Activated naive CD4-positive, alpha-beta T cell treated with anti-CD3 and anti-CD28 coated beads, Interleukin-2, amount 10 ng/mL, durations not matched to agents 7 days and 5 days (primary cell): ENCODE data around the gene PTP4A2.

Experiments used
- CTCF ChIA-PET: fragments of 350-600 bp; sonication (Branson Sonifier 250); formaldehyde crosslinking; loops from one replicate; lab custom pipeline; 2021; ENCODE audit warnings: antibody characterized with exemption; lab: Charles Lee
- DNase-seq: peaks from one replicate; pipeline ENCODE4 v3.0.0-alpha.2; 2020
- H3K27ac Mint-ChIP-seq: one replicate; pipeline ENCODE4 v1.8.0; 2021; ENCODE audit warnings: mild to moderate bottlenecking, moderate library complexity, mixed read lengths
- H3K27me3 Mint-ChIP-seq: one replicate; pipeline ENCODE4 v1.8.0; 2021; ENCODE audit warnings: mild to moderate bottlenecking, mixed read lengths
- H3K36me3 Mint-ChIP-seq: one replicate; pipeline ENCODE4 v1.8.0; 2021; ENCODE audit warnings: mixed read lengths
- H3K4me1 Mint-ChIP-seq: one replicate; pipeline ENCODE4 v1.8.0; 2021; ENCODE audit warnings: mixed read lengths
- H3K4me3 Mint-ChIP-seq: one replicate; pipeline ENCODE4 v1.8.0; 2021; ENCODE audit warnings: mild to moderate bottlenecking, moderate library complexity, mixed read lengths
- H3K9me3 Mint-ChIP-seq: one replicate; pipeline ENCODE4 v1.8.0; 2021; ENCODE audit warnings: mixed read lengths

PTP4A2 gene

DNA sequence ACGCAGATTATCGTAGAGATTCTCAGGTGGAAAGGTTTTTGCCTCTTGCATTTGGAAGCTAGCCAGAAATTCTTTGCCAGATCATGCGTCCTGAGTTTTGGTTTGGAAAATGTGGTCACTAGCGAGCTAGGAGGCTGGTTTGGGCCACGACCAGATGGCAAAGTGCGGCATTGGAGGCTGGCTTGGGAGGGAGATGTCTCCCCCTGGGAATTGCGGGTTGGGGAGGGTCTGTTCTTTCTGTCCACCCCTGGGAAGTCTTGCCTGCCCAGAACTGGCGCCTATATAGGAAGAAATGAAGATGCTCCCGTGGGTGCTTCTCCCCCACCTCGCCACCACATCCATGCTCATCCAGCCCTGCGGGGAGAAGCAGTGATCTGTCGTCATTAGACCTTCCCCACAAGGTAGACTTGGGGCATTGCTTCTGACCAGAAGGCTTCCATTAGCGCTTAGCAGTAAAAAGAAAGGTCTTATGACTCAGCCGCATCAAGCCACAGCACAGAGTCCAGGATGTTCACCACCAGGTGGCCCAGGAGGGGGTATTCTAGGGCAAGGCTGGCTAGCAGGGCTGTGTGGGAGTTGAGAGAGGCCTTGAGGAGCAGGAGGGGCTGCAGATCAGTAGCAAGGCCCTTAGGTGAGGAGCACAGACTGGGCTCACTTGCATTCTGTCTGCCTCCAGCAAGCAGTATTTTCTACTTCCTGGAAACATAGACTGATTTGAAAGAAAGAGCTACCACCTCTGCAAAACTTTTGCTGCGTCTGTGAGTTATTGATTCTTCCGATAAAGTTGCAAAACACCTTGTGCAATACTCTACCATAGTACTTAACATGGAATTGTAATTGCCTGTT, 1.5 kb upstream of the PTP4A2 start:
- CTCF ChIA-PET = interaction anchor here (0.6 to 14.9 kb wide), 13 partner anchors 9 to 874 kb away, joined by 3 to 410 read pairs (median 5); partner anchors contain the start of gene SPOCD1
- Mint-ChIP-seq H3K27ac (peak overlapping the region; percentile 95), H3K4me3 (peak overlapping the region; percentile 57)

DNA sequence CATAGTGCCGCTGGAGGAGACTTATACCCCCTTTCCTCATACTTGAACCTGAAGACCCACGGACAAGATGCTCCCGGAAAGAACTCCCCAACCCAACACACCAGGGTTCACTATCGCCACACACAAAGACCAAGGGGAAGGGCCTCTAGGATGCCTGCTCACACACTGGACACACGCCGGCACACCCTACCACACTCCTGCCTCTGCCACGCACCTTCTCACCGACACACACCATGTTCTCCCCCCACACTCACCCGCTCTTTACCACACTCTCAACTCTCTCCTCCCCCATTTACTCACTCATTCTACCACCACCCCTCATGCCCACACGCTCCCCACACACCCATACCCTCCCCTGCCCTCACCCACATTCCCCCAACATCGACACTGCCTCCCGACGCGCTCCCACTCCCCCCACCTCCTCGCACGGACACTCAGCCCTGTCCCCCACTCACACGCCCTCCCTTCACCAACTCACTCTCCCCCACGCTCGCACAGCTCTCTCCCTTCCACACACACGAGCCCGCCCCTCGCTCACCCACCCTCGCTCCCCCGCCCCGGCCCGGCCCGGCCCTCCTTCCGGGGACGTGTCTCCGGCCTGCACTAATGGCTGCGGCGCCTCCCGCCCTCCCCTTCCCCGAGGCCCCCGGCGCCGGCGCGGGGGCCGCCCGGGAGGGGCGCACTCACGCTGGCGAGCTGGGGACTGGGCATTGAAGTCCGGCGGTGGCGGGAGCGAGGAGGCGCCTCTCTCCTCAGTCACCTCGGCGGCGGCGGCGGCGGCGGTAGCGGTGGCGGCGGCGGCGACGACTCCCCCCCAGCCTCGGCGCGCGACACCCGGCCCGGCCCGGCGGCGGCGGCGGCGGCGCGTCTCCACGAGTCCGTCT, 626 bp downstream of the PTP4A2 start:
- Mint-ChIP-seq H3K27me3 (no peaks in the 10 kb centered on the region), H3K4me1 (peaks cover 81% of the 10 kb centered on the region), H3K4me3 (peak overlapping the region; percentile 92), H3K27ac (peak overlapping the region; percentile 95), H3K9me3 (no peaks in the 10 kb centered on the region), H3K36me3 (peaks cover 25% of the 10 kb centered on the region)
- CTCF ChIA-PET = interaction anchor here (0.8 to 14.9 kb wide), 3 partner anchors 11 to 121 kb away, joined by 3 to 410 read pairs (median 6); partner anchors contain the start of gene SPOCD1
- peak; percentile 86 for DNase-seq

More for the DNA sequence above, 1.5 kb upstream of the PTP4A2 start:
- DNase-seq = peak; percentile 88
- Mint-ChIP-seq H3K36me3 (peaks cover 22% of the 10 kb centered on the region), H3K27me3 (no peaks in the 10 kb centered on the region), H3K4me1 (peaks cover 79% of the 10 kb centered on the region), H3K9me3 (no peaks in the 10 kb centered on the region)

DNA sequence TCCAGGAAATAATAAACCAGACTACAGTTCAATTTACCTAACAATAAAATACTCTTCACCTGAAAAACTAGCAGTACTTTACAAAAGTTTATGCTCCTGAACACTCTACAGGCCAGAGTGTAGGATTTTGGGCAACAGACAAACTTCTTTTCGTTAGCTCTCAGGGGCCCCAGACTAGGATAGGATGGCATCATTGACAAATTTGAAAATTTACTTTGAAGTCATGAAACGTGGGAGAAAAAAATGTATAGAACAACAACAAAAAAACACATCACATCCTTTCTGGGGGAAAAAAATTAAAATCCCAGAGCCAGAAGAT, 1.2 kb downstream of the PTP4A2 start:
- no peak for DNase-seq
- H3K9me3 Mint-ChIP-seq = no peaks in the 10 kb centered on the region
- peaks cover 81% of the 10 kb centered on the region for H3K4me1 Mint-ChIP-seq
- peak overlapping the region; percentile 95 for H3K27ac Mint-ChIP-seq
- no peaks in the 10 kb centered on the region for H3K27me3 Mint-ChIP-seq
- CTCF ChIA-PET = interaction anchor here (14.9 kb wide), 1 partner anchor 22 kb away, joined by 410 read pairs; no protein-coding TSS in a partner anchor
- H3K36me3 Mint-ChIP-seq = peaks cover 25% of the 10 kb centered on the region
- H3K4me3 Mint-ChIP-seq = peak overlapping the region; percentile 92

DNA sequence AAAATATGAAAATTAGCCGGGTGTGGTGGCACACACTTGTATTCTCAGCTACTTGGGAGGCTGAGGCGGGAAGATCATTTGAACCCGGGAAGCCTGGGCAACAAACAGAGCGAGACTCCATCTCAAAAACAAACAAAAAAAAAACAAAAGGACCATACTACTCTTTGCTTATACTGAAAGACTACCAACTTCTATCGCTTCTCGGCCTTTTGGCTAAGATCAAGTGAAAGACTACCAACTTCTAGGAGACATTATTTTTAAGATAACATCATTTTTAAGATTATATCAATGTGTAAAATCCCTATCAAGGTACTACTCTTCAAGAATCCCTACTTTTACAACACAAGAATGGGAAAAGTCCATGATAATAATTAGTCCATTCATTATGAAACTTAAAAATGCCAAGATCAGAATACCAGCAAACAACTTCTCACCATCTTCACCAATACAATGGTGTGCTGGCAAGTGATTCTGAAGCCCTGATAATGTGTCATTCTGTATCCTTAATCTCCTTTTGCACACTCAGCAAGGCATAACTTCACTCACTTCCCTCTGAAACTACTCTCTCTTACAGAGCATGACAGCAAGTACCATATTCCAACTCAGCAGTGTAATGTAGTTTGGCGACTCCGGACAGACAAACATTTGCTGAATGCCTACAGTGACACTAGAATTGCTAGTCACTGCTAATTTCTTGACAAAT, 1.7 kb downstream of the PTP4A2 start:
- Mint-ChIP-seq H3K4me3 (peak overlapping the region; percentile 92), H3K36me3 (peaks cover 30% of the 10 kb centered on the region), H3K27ac (peak overlapping the region; percentile 95), H3K9me3 (no peaks in the 10 kb centered on the region), H3K4me1 (peaks cover 81% of the 10 kb centered on the region), H3K27me3 (no peaks in the 10 kb centered on the region)
- DNase-seq = no peak
- CTCF ChIA-PET = interaction anchor here (1.9 to 14.9 kb wide), 2 partner anchors 11 to 22 kb away, joined by 5 to 410 read pairs; no protein-coding TSS in a partner anchor

DNA sequence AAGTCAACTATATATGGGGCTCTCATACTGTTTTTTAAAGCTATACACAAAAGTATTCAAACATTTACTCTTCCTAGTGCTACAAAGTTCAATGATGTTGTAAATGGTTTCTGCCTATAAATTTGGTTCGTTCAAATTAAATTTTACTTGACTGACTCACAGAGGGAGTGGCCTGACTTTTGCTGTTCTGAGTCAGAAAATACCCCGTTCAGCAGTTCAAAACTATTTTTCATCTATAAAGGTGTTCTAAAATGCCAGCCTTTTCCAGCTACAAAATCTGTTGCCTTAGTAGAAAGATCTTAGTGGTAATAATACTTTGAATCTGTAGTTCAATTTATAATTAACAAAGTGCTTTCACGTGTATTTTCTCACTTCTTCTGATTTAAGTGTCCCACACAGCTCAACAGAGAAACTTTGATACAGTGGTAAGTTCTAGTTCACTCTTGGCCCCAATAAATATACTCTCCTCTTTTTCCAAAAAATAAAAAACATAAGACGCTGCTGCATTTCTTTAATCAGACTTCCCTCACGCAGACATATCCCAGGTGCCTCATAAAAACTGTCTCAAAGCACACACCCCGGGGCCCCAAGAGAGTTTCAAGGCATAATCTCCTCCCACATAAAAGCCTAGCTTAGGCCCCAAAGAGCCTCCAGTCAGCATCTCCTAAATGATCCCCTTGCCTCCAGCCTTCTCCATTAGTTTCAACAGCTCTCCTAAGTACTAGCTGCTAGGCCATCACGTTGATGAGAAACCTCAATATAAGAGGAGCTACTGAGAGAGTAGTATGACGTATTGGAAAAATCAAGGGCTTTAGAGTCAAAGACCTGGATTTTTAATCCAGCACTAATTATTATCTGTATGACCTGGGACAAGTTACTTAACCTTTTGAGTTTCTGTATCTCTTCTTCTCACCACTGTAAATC, 3.2 kb downstream of the PTP4A2 start:
- Mint-ChIP-seq H3K27me3 (no peaks in the 10 kb centered on the region), H3K9me3 (no peaks in the 10 kb centered on the region), H3K36me3 (peaks cover 38% of the 10 kb centered on the region), H3K4me3 (peak overlapping the region; percentile 92), H3K27ac (peak overlapping the region; percentile 95), H3K4me1 (peaks cover 82% of the 10 kb centered on the region)
- CTCF ChIA-PET = interaction anchor here (0.7 to 14.9 kb wide), 6 partner anchors 9 to 49 kb away, joined by 3 to 410 read pairs (median 4); no protein-coding TSS in a partner anchor
- DNase-seq = no peak

DNA sequence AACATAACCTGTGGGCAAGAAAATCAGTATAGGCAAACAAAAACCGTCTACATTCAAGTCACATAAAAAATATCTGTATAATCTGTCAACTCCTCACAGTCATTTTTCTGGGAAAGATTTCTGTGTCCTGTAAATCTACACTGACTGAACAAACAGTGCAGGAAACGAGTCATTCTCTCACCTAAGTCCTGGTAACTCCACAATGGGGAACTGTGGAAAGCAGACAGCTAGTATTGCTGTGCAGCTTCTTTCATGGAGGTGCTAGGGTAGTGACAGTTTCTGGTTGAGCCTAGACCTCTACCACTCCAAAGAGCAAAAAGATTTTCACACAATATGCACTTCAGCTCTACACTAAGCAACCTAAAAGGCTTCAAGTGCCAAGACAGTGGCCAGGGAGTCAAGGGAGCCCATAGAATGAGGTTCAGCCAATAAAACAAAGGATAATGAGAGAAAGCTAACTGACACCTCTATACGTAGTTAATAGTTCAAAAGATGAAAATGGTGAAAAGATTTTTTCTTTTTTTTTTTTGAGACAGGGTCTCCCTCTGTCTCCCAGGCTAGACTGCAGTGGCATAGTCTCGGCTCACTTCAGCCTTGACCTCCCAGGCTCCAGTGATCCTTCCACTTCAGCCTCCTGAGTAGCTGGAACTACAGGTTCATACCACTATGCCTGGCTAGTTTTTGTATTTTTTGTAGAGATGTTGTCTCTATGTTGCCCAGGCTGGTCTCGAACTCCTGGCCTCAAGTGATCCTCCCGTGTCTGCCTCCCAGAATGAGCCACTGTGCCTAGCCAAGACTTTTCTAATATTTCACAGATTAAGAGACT, 5.5 kb downstream of the PTP4A2 start:
- H3K36me3 Mint-ChIP-seq = peaks cover 47% of the 10 kb centered on the region

DNA sequence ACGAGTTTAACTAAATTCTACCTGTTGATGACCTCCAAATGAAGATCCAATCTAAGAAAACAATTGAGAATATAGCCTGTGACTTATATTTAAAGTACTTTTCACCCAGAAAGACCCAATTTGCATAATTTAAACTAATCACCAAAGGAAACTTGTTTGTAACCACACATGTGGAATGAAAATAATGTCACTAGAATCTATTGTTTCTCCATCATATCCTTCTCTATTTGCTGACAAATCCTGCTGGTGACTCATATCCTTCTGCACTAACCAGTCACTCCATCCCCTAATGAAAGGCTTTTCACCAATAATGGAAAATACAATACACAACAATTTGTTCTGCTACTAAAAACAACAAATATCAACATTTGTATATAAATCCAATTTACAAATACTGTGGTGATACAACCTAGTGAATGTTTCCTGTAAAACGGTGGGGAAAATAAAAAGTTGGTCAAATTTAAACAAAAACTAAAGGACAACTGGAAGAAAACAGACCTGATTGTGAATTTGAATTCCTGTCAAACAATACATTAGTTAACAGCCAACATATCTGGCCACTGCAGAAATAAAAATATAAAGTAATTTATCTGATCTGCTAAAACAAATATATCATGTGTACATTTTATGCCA, 6.5 kb downstream of the PTP4A2 start:
- H3K27me3 Mint-ChIP-seq = no peaks in the 10 kb centered on the region
- H3K27ac Mint-ChIP-seq = peak overlapping the region; percentile 87
- no peaks in the 10 kb centered on the region for H3K9me3 Mint-ChIP-seq
- no peak for DNase-seq
- peaks cover 94% of the 10 kb centered on the region for H3K4me1 Mint-ChIP-seq
- H3K4me3 Mint-ChIP-seq = peak overlapping the region; percentile 39
- H3K36me3 Mint-ChIP-seq = peaks cover 44% of the 10 kb centered on the region
- CTCF ChIA-PET = interaction anchor here (1.0 to 1.4 kb wide), 2 partner anchors 8 to 32 kb away, joined by 3 to 4 read pairs; no protein-coding TSS in a partner anchor

More for the DNA sequence above, 5.5 kb downstream of the PTP4A2 start:
- H3K4me3 Mint-ChIP-seq = peak overlapping the region; percentile 58
- DNase-seq = no peak
- peak overlapping the region; percentile 87 for H3K27ac Mint-ChIP-seq
- peaks cover 85% of the 10 kb centered on the region for H3K4me1 Mint-ChIP-seq
- CTCF ChIA-PET = interaction anchor here (1.0 to 14.9 kb wide), 3 partner anchors 8 to 26 kb away, joined by 3 to 410 read pairs (median 21); no protein-coding TSS in a partner anchor
- no peaks in the 10 kb centered on the region for H3K27me3 Mint-ChIP-seq
- H3K9me3 Mint-ChIP-seq = no peaks in the 10 kb centered on the region

DNA sequence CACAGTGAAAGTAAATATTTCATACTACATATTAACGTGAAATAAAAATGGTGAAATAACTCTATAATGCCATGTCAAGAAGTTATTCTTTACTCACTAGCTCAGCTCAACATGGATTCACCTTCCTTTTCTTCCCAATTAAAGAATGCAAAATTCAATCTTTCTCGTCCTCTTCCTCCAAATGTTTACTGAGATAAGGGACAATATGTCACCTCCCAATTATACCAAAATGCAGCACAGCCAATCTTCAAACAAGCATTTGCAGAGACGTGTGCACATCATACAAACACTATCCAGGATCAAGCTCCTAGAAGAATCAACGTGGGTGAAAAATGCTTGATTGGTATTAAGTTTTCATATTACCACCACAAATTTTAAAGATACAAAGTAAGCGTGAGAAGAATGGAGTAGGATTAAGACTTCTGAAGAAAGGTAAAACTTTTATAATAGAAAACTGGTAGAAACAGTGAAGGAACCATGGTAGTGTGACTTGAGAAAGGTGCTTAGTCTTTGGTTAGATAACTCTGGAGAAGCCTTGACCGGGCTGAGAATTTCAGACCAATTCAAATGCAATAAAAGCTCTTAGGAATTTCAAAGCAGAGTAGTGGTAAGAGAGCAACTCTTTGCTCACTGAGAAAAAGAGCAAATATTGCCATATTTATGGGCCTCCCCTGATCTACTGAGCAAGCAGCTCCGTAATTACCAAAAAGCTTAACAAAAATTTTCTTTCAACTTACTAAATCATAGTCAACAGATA, 7.2 kb downstream of the PTP4A2 start:
- DNase-seq = no peak
- H3K4me1 Mint-ChIP-seq = peaks cover 94% of the 10 kb centered on the region
- H3K4me3 Mint-ChIP-seq = peak overlapping the region; percentile 39
- H3K27me3 Mint-ChIP-seq = no peaks in the 10 kb centered on the region
- H3K36me3 Mint-ChIP-seq = peaks cover 42% of the 10 kb centered on the region
- no peaks in the 10 kb centered on the region for H3K9me3 Mint-ChIP-seq
- peak overlapping the region; percentile 87 for H3K27ac Mint-ChIP-seq
- CTCF ChIA-PET = interaction anchor here (1.0 to 1.4 kb wide), 3 partner anchors 9 to 32 kb away, joined by 3 to 5 read pairs (median 4); no protein-coding TSS in a partner anchor

DNA sequence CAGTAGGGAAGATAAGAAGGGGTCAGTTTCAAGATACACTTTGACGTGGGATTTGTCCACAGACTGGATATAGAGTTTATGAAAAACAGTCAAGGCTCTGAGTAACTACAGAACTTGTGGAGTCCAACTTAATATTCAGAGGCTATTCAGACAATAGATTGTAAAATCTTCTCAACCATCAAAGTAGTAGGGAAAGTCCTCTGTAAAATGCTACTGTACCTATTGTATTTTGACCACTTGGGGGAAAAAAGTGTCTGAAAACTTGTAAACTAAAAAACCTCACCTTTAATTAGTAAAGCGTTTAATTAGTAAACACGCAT, 10.5 kb downstream of the PTP4A2 start:
- CTCF ChIA-PET = interaction anchor here (1.0 to 2.2 kb wide), 4 partner anchors 13 to 36 kb away, joined by 3 to 11 read pairs (median 5); no protein-coding TSS in a partner anchor
- H3K36me3 Mint-ChIP-seq = peaks cover 48% of the 10 kb centered on the region
- H3K27ac Mint-ChIP-seq = peak overlapping the region; percentile 76
- DNase-seq = no peak
- H3K4me3 Mint-ChIP-seq = peak overlapping the region; percentile 40
- no peaks in the 10 kb centered on the region for H3K27me3 Mint-ChIP-seq
- H3K4me1 Mint-ChIP-seq = peaks cover 90% of the 10 kb centered on the region
- H3K9me3 Mint-ChIP-seq = no peaks in the 10 kb centered on the region

DNA sequence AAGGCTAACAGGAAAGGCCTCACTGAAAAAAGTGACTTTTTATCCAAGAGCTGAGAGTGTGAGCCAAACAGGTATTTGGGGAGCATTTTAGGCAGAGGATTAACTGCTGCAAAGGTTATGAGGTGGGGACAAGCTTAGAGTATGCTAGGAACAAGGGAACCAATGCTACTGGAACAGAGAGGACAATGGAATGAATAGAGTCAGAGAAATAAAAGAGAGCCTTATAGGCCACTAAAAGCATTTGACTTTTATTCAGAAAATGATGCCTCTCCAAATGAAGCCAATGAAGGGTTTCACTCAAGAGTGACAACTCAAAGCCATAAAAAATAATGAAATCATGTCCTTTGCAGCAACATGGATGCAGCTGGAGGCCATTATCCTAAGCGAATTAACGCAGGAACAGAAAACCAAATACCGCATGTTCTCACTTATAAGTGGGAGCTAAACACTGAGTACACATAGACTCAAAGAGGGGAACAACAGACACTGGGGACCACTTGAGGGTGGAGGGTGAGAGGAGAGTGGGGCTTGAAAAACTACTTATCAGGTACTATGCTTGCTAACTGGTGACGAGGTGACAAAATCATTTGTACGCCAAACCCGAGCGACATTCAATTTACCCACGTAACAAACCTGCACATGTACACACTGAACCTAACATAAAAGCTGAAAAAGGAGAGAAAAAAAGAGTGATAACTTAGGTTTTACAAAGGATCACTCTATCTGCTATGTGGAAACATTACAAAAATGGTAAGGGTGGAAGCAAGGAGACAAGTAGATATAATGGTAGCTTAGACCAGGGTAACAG, 11.1 kb downstream of the PTP4A2 start:
- CTCF ChIA-PET = interaction anchor here (1.0 to 2.2 kb wide), 6 partner anchors 13 to 111 kb away, joined by 3 to 11 read pairs (median 4); partner anchors contain the start of gene SPOCD1
- Mint-ChIP-seq H3K27ac (peak overlapping the region; percentile 76), H3K36me3 (peaks cover 53% of the 10 kb centered on the region), H3K4me3 (peak overlapping the region; percentile 40), H3K9me3 (no peaks in the 10 kb centered on the region), H3K27me3 (no peaks in the 10 kb centered on the region), H3K4me1 (peaks cover 90% of the 10 kb centered on the region)
- DNase-seq = no peak
